GM18498 (cell line): ENCODE measurements around the gene ZNF280A.
"Not testable (repeated sequence)": the region's sequence is repeated elsewhere in the genome, so short reads cannot be mapped to it uniquely, and the experiment has no call there.

Experiments
- ATAC-seq: cut with Tn5 transposase; IDR thresholded peaks from one replicate; pipeline ENCODE4 v1.9.1; 2021; ENCODE audit warnings: mild to moderate bottlenecking, moderate library complexity; ENCODE audit not compliant: unreplicated experiment

ZNF280A gene

GRCh38 chr22:22546490-22546889 lies 26.4 kb upstream of the ZNF280A start:
- no peak for ATAC-seq

GRCh38 chr22:22545084-22545483 lies 25.0 kb upstream of the ZNF280A start:
- no peak for ATAC-seq

- ATAC-seq, result no peak
Measured at GRCh38 chr22:22538226-22538989, 18.3 kb upstream of the ZNF280A start.

GRCh38 chr22:22536916-22537315 lies 16.8 kb upstream of the ZNF280A start:
- no peak for ATAC-seq

- ATAC-seq, result no peak
Measured at GRCh38 chr22:22536515-22536914, 16.4 kb upstream of the ZNF280A start.

- ATAC-seq, result no peak
Measured at GRCh38 chr22:22535662-22536061, 15.6 kb upstream of the ZNF280A start.

- no peak for ATAC-seq
Measured at GRCh38 chr22:22534604-22535415, 14.7 kb upstream of the ZNF280A start.

GRCh38 chr22:22533863-22534262 lies 13.8 kb upstream of the ZNF280A start:
- no peak for ATAC-seq

- ATAC-seq, result no peak
Measured at GRCh38 chr22:22533417-22533816, 13.3 kb upstream of the ZNF280A start.

- not testable (repeated sequence) for ATAC-seq
Measured at GRCh38 chr22:22532547-22533071, 12.5 kb upstream of the ZNF280A start.

GRCh38 chr22:22531770-22532546 lies 11.9 kb upstream of the ZNF280A start:
- ATAC-seq, result no peak

GRCh38 chr22:22528780-22529179 lies 8.7 kb upstream of the ZNF280A start:
- no peak for ATAC-seq

- no peak for ATAC-seq
Measured at GRCh38 chr22:22527312-22527711, 7.2 kb upstream of the ZNF280A start.

- ATAC-seq, result no peak
Measured at GRCh38 chr22:22526125-22526912, 6.2 kb upstream of the ZNF280A start.

- ATAC-seq, result no peak
Measured at GRCh38 chr22:22523494-22523893, 3.4 kb upstream of the ZNF280A start.

- ATAC-seq, result no peak
Measured at GRCh38 chr22:22521631-22522030, 1.6 kb upstream of the ZNF280A start.

- no peak for ATAC-seq
Measured at GRCh38 chr22:22520667-22521602, 865 bp upstream of the ZNF280A start.

GRCh38 chr22:22519591-22519990 lies 479 bp downstream of the ZNF280A start:
- no peak for ATAC-seq

- no peak for ATAC-seq
Measured at GRCh38 chr22:22516992-22517391, 3.1 kb downstream of the ZNF280A start.
